ENCODE data around the gene FLRT1.

The FLRT1 gene

GRCh38 chr11:64017945-64018224, 17.8 kb upstream of the FLRT1 start:
- H3K4me3 ChIP-seq (ENCODE audit: low read depth in 1 of 2, low read length in 2 of 2): no peak overlapping the region
- no peak overlapping the region for H3K27ac ChIP-seq (ENCODE audit: low read length)
- no peaks in the 10 kb centered on the region for H3K36me3 ChIP-seq (ENCODE audit: control insufficient read depth in 1 of 2, insufficient read depth in 2 of 2, low read length in 2 of 2)
- no peaks in the 10 kb centered on the region for H3K27me3 ChIP-seq (ENCODE audit: low read depth, low read length)
- H3K9me3 ChIP-seq (ENCODE audit: control insufficient read depth in 1 of 2, low read length in 2 of 2): no peaks in the 10 kb centered on the region
- H3K4me1 ChIP-seq (ENCODE audit: control insufficient read depth in 1 of 2, insufficient read depth in 2 of 2, low read length in 2 of 2): no peaks in the 10 kb centered on the region

- Histone ChIP-seq H3K27ac (ENCODE audit: low read length) (no peak overlapping the region), H3K36me3 (ENCODE audit: control insufficient read depth in 1 of 2, insufficient read depth in 2 of 2, low read length in 2 of 2) (no peaks in the 10 kb centered on the region), H3K4me3 (ENCODE audit: low read depth in 1 of 2, low read length in 2 of 2) (no peak overlapping the region), H3K4me1 (ENCODE audit: control insufficient read depth in 1 of 2, insufficient read depth in 2 of 2, low read length in 2 of 2) (no peaks in the 10 kb centered on the region), H3K27me3 (ENCODE audit: low read depth, low read length) (no peaks in the 10 kb centered on the region), H3K9me3 (ENCODE audit: control insufficient read depth in 1 of 2, low read length in 2 of 2) (no peaks in the 10 kb centered on the region)
These were observed 17.4 kb upstream of the FLRT1 start for GRCh38 chr11:64018310-64018709.

GRCh38 chr11:64019106-64020037, 16.4 kb upstream of the FLRT1 start:
- H3K4me3 ChIP-seq (ENCODE audit: low read depth in 1 of 2, low read length in 2 of 2): no peak overlapping the region
- H3K27me3 ChIP-seq (ENCODE audit: low read depth, low read length): no peaks in the 10 kb centered on the region
- H3K9me3 ChIP-seq (ENCODE audit: control insufficient read depth in 1 of 2, low read length in 2 of 2): no peaks in the 10 kb centered on the region
- H3K36me3 ChIP-seq (ENCODE audit: control insufficient read depth in 1 of 2, insufficient read depth in 2 of 2, low read length in 2 of 2): no peaks in the 10 kb centered on the region
- H3K4me1 ChIP-seq (ENCODE audit: control insufficient read depth in 1 of 2, insufficient read depth in 2 of 2, low read length in 2 of 2): no peaks in the 10 kb centered on the region
- H3K27ac ChIP-seq (ENCODE audit: low read length): no peak overlapping the region

- Histone ChIP-seq H3K4me3 (ENCODE audit: low read depth in 1 of 2, low read length in 2 of 2) (no peak overlapping the region), H3K4me1 (ENCODE audit: control insufficient read depth in 1 of 2, insufficient read depth in 2 of 2, low read length in 2 of 2) (no peaks in the 10 kb centered on the region), H3K27ac (ENCODE audit: low read length) (no peak overlapping the region), H3K36me3 (ENCODE audit: control insufficient read depth in 1 of 2, insufficient read depth in 2 of 2, low read length in 2 of 2) (no peaks in the 10 kb centered on the region), H3K9me3 (ENCODE audit: control insufficient read depth in 1 of 2, low read length in 2 of 2) (no peaks in the 10 kb centered on the region), H3K27me3 (ENCODE audit: low read depth, low read length) (no peaks in the 10 kb centered on the region)
These were observed 14.6 kb upstream of the FLRT1 start for GRCh38 chr11:64020976-64021756.

- Histone ChIP-seq H3K27me3 (ENCODE audit: low read depth, low read length) (no peaks in the 10 kb centered on the region), H3K4me1 (ENCODE audit: control insufficient read depth in 1 of 2, insufficient read depth in 2 of 2, low read length in 2 of 2) (no peaks in the 10 kb centered on the region)
These were observed 14.0 kb upstream of the FLRT1 start for GRCh38 chr11:64021757-64022093.

GRCh38 chr11:64022125-64022784, 13.5 kb upstream of the FLRT1 start:
- Histone ChIP-seq H3K27me3 (ENCODE audit: low read depth, low read length) (no peaks in the 10 kb centered on the region), H3K36me3 (ENCODE audit: control insufficient read depth in 1 of 2, insufficient read depth in 2 of 2, low read length in 2 of 2) (no peaks in the 10 kb centered on the region), H3K4me3 (ENCODE audit: low read depth in 1 of 2, low read length in 2 of 2) (no peak overlapping the region), H3K9me3 (ENCODE audit: control insufficient read depth in 1 of 2, low read length in 2 of 2) (no peaks in the 10 kb centered on the region), H3K4me1 (ENCODE audit: control insufficient read depth in 1 of 2, insufficient read depth in 2 of 2, low read length in 2 of 2) (no peaks in the 10 kb centered on the region), H3K27ac (ENCODE audit: low read length) (no peak overlapping the region)

More at GRCh38 chr11:64021757-64022093, 14.0 kb upstream of the FLRT1 start:
- Histone ChIP-seq H3K9me3 (ENCODE audit: control insufficient read depth in 1 of 2, low read length in 2 of 2) (no peaks in the 10 kb centered on the region), H3K4me3 (ENCODE audit: low read depth in 1 of 2, low read length in 2 of 2) (no peak overlapping the region), H3K36me3 (ENCODE audit: control insufficient read depth in 1 of 2, insufficient read depth in 2 of 2, low read length in 2 of 2) (no peaks in the 10 kb centered on the region), H3K27ac (ENCODE audit: low read length) (no peak overlapping the region)

GRCh38 chr11:64023712-64024710, 11.7 kb upstream of the FLRT1 start:
- Histone ChIP-seq H3K4me1 (ENCODE audit: control insufficient read depth in 1 of 2, insufficient read depth in 2 of 2, low read length in 2 of 2) (peaks cover 0 to 8% of the 10 kb centered on the region in 2 donors), H3K36me3 (ENCODE audit: control insufficient read depth in 1 of 2, insufficient read depth in 2 of 2, low read length in 2 of 2) (no peaks in the 10 kb centered on the region), H3K27me3 (ENCODE audit: low read depth, low read length) (no peaks in the 10 kb centered on the region), H3K9me3 (ENCODE audit: control insufficient read depth in 1 of 2, low read length in 2 of 2) (no peaks in the 10 kb centered on the region), H3K4me3 (ENCODE audit: low read depth in 1 of 2, low read length in 2 of 2) (no peak overlapping the region), H3K27ac (ENCODE audit: low read length) (no peak overlapping the region)

- Histone ChIP-seq H3K4me1 (ENCODE audit: control insufficient read depth in 1 of 2, insufficient read depth in 2 of 2, low read length in 2 of 2) (peaks cover 0 to 8% of the 10 kb centered on the region in 2 donors), H3K27me3 (ENCODE audit: low read depth, low read length) (no peaks in the 10 kb centered on the region), H3K4me3 (ENCODE audit: low read depth in 1 of 2, low read length in 2 of 2) (no peak overlapping the region), H3K9me3 (ENCODE audit: control insufficient read depth in 1 of 2, low read length in 2 of 2) (no peaks in the 10 kb centered on the region), H3K36me3 (ENCODE audit: control insufficient read depth in 1 of 2, insufficient read depth in 2 of 2, low read length in 2 of 2) (no peaks in the 10 kb centered on the region), H3K27ac (ENCODE audit: low read length) (no peak overlapping the region)
These were observed 10.5 kb upstream of the FLRT1 start for GRCh38 chr11:64025205-64025604.

GRCh38 chr11:64026575-64027205, 9.0 kb upstream of the FLRT1 start:
- Histone ChIP-seq H3K4me3 (ENCODE audit: low read depth in 1 of 2, low read length in 2 of 2) (no peak overlapping the region), H3K4me1 (ENCODE audit: control insufficient read depth in 1 of 2, insufficient read depth in 2 of 2, low read length in 2 of 2) (peaks cover 0 to 8% of the 10 kb centered on the region in 2 donors), H3K9me3 (ENCODE audit: control insufficient read depth in 1 of 2, low read length in 2 of 2) (no peaks in the 10 kb centered on the region), H3K36me3 (ENCODE audit: control insufficient read depth in 1 of 2, insufficient read depth in 2 of 2, low read length in 2 of 2) (no peaks in the 10 kb centered on the region), H3K27ac (ENCODE audit: low read length) (no peak overlapping the region), H3K27me3 (ENCODE audit: low read depth, low read length) (no peaks in the 10 kb centered on the region)

- Histone ChIP-seq H3K9me3 (ENCODE audit: control insufficient read depth in 1 of 2, low read length in 2 of 2) (no peaks in the 10 kb centered on the region), H3K27ac (ENCODE audit: low read length) (no peak overlapping the region), H3K4me1 (ENCODE audit: control insufficient read depth in 1 of 2, insufficient read depth in 2 of 2, low read length in 2 of 2) (peaks cover 0 to 8% of the 10 kb centered on the region in 2 donors), H3K4me3 (ENCODE audit: low read depth in 1 of 2, low read length in 2 of 2) (no peak overlapping the region), H3K27me3 (ENCODE audit: low read depth, low read length) (no peaks in the 10 kb centered on the region), H3K36me3 (ENCODE audit: control insufficient read depth in 1 of 2, insufficient read depth in 2 of 2, low read length in 2 of 2) (no peaks in the 10 kb centered on the region)
These were observed 7.9 kb upstream of the FLRT1 start for GRCh38 chr11:64027651-64028397.

All from muscle layer of duodenum (tissue), 2 donors.